MCF 10A (cell line): ENCODE measurements around the gene SMIM35. TPM values are rescaled to one million over a fixed set of nuclear protein-coding genes. Genes with fewer than 3 reads are reported as not detected.

Experiments
- BruUV-seq: library from RNA; stranded (reverse); fragments of 400-500 nt; replicated peaks from 2 replicates; lab custom pipeline; 2021; lab: Mats Ljungman, UMichigan
- CTCF ChIA-PET: fragments of 300-600 bp; sonication (Branson Sonifier 250); formaldehyde crosslinking; extraction: SDS; loops from one replicate; lab custom pipeline; 2021; ENCODE audit warnings: antibody characterized with exemption, inconsistent platforms; lab: Yijun Ruan, JAX
- POLR2A ChIA-PET: fragments of 300-600, 350-650 bp; sonication (Branson Sonifier 250); formaldehyde crosslinking; extraction: SDS; loops from one replicate; lab custom pipeline; 2020; ENCODE audit warnings: antibody characterized with exemption, inconsistent platforms; lab: Yijun Ruan, JAX
- DNase-seq: peaks from one replicate; pipeline ENCODE4 v3.0.0-alpha.2; 2018; ENCODE audit not compliant: unreplicated experiment
- H3K27ac Mint-ChIP-seq: one replicate; pipeline ENCODE4 v1.8.0; 2022; ENCODE audit warnings: mild to moderate bottlenecking, low read depth, mixed read lengths; ENCODE audit not compliant: unreplicated experiment
- H3K27me3 Mint-ChIP-seq: one replicate; pipeline ENCODE4 v1.8.0; 2022; ENCODE audit warnings: mixed read lengths; ENCODE audit not compliant: insufficient read depth, unreplicated experiment
- H3K36me3 Mint-ChIP-seq: one replicate; pipeline ENCODE4 v1.8.0; 2022; ENCODE audit warnings: mild to moderate bottlenecking, moderate library complexity, mixed read lengths; ENCODE audit not compliant: insufficient read depth, unreplicated experiment
- H3K4me1 Mint-ChIP-seq: one replicate; pipeline ENCODE4 v1.8.0; 2022; ENCODE audit warnings: mixed read lengths; ENCODE audit not compliant: insufficient read depth, unreplicated experiment
- H3K4me3 Mint-ChIP-seq: one replicate; pipeline ENCODE4 v1.8.0; 2022; ENCODE audit warnings: mild to moderate bottlenecking, moderate library complexity, mixed read lengths; ENCODE audit not compliant: unreplicated experiment
- H3K9me3 Mint-ChIP-seq: one replicate; pipeline ENCODE4 v1.8.0; 2022; ENCODE audit warnings: mixed read lengths; ENCODE audit not compliant: unreplicated experiment
- intact Hi-C: fragments of 100-400 bp; cut with micrococcal nuclease; formaldehyde crosslinking; loops from 2 replicates; pipeline ENCODE4 v1.14.1; 2022
- total RNA-seq: library from RNA; stranded (reverse); gene quantifications from 2 replicates; pipeline ENCODE4 v1.2.3, GENCODE V29; 2022
- TF ChIP-seq, protein P1 (sequence below): fragments of 200-600 bp; IDR thresholded peaks from one replicate; pipeline ENCODE4 v1.8.0; 2022; ENCODE audit warnings: antibody characterized with exemption, mild to moderate bottlenecking; ENCODE audit not compliant: unreplicated experiment

Gene SMIM35
- total RNA-seq, 1 experiment from 2014 or later = not detected

- H3K9me3 Mint-ChIP-seq = no peaks in the 10 kb centered on the region
- TF ChIP-seq, protein P1, sequence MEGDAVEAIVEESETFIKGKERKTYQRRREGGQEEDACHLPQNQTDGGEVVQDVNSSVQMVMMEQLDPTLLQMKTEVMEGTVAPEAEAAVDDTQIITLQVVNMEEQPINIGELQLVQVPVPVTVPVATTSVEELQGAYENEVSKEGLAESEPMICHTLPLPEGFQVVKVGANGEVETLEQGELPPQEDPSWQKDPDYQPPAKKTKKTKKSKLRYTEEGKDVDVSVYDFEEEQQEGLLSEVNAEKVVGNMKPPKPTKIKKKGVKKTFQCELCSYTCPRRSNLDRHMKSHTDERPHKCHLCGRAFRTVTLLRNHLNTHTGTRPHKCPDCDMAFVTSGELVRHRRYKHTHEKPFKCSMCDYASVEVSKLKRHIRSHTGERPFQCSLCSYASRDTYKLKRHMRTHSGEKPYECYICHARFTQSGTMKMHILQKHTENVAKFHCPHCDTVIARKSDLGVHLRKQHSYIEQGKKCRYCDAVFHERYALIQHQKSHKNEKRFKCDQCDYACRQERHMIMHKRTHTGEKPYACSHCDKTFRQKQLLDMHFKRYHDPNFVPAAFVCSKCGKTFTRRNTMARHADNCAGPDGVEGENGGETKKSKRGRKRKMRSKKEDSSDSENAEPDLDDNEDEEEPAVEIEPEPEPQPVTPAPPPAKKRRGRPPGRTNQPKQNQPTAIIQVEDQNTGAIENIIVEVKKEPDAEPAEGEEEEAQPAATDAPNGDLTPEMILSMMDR = no peak
- BruUV-seq = no TSS peak
- H3K4me1 Mint-ChIP-seq = no peaks in the 10 kb centered on the region
- ChIA-PET POLR2A (interaction anchor here (0.8 kb wide), 1 partner anchor 32 kb away, joined by 3 read pairs; no protein-coding TSS in a partner anchor), CTCF (interaction anchor here (0.6 to 1.4 kb wide), 5 partner anchors 20 to 515 kb away, joined by 3 to 6 read pairs (median 3); no protein-coding TSS in a partner anchor)
- H3K36me3 Mint-ChIP-seq = no peaks in the 10 kb centered on the region
- H3K4me3 Mint-ChIP-seq = no peak overlapping the region
- no peak for DNase-seq
- peaks cover 25% of the 10 kb centered on the region for H3K27me3 Mint-ChIP-seq
- H3K27ac Mint-ChIP-seq = no peak overlapping the region
- intact Hi-C loops = no loop called here
Measured at GRCh38 chr11:118058311-118059245, 28.2 kb downstream of the SMIM35 start.

DNA sequence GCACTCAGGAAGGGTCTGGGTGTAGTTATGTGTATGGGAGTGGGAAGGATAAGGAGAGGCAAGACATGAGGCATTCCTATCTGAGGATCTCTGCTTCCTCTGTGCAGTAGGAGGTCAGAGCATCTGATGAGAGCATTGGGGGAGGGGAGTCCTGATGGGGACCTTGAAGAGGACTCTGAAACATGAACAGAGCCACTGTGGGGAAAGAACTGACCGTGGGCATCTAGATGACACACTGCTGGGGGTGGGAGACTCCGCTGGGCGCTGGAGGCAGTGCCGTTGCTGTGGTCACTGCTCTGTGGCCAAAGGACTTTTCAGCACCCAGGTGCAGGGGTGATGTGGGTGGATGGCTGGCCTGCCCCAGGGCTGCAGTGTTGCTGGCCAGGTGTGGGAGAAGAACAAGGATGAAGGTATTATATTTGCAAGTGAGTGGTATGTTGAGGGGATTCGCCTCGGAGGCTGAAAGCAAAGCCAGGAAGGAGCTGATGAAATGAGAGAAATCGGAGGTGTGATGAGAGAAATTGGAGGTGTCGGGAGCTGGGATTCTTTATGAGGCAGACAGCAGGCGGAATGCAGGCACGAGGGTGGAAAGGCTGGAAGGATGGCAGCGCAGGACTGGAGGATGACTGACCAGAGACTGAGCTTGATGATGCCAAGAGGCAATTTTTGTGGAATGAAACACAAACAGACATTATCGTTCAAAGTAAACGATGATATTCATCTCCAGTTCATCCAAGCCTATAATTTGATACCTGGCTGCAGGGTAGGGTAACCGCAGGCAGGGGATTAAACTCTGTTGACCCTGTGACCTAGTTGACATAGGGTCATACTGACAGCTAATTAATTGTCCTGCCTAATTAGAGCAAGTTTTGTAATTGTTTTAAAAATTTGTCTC is 29.3 kb downstream of the SMIM35 start:
- Mint-ChIP-seq H3K4me1 (no peaks in the 10 kb centered on the region), H3K27ac (no peak overlapping the region), H3K36me3 (no peaks in the 10 kb centered on the region), H3K27me3 (peaks cover 25% of the 10 kb centered on the region), H3K4me3 (no peak overlapping the region), H3K9me3 (no peaks in the 10 kb centered on the region)
- intact Hi-C loops = no loop called here
- DNase-seq = no peak
- TF ChIP-seq, protein P1 = no peak
- BruUV-seq = no TSS peak
- POLR2A ChIA-PET = interaction anchor here (0.6 to 0.8 kb wide), 2 partner anchors 33 to 44 kb away, joined by 3 read pairs; no protein-coding TSS in a partner anchor
- CTCF ChIA-PET = interaction anchor here (1.0 to 1.7 kb wide), 3 partner anchors 113 to 249 kb away, joined by 4 read pairs; no protein-coding TSS in a partner anchor

GRCh38 chr11:118056806-118057205 is 30.0 kb downstream of the SMIM35 start:
- CTCF ChIA-PET = interaction anchor here (1.0 to 1.7 kb wide), 2 partner anchors 114 to 249 kb away, joined by 4 read pairs; no protein-coding TSS in a partner anchor

More at GRCh38 chr11:118056806-118057205, 30.0 kb downstream of the SMIM35 start:
- no peak for DNase-seq
- no peaks in the 10 kb centered on the region for H3K4me1 Mint-ChIP-seq
- intact Hi-C loops = no loop called here
- POLR2A ChIA-PET = no interaction called here
- no TSS peak for BruUV-seq
- no peaks in the 10 kb centered on the region for H3K9me3 Mint-ChIP-seq
- TF ChIP-seq, protein P1 = no peak
- peaks cover 25% of the 10 kb centered on the region for H3K27me3 Mint-ChIP-seq
- no peak overlapping the region for H3K4me3 Mint-ChIP-seq
- no peak overlapping the region for H3K27ac Mint-ChIP-seq
- H3K36me3 Mint-ChIP-seq = no peaks in the 10 kb centered on the region
